CD4-positive, alpha-beta T cell (primary cell): ENCODE results near the gene TMEM19. TPM values are rescaled to one million over a fixed set of nuclear protein-coding genes. Genes with fewer than 3 reads are reported as not detected.

ENCODE experiments used
- ATAC-seq: fragments of 200-7000 bp; cut with Tn5 transposase; one replicate; pipeline ENCODE4 v1.10.0; 2022; ENCODE audit warnings: mild to moderate bottlenecking; ENCODE audit not compliant: poor library complexity
- CTCF ChIA-PET: fragments of 350-600 bp; sonication (Branson Sonifier 250); formaldehyde crosslinking; loops from one replicate; lab custom pipeline; 2021; ENCODE audit warnings: antibody characterized with exemption, inconsistent platforms; lab: Charles Lee
- POLR2A ChIA-PET: fragments of 350-600 bp; sonication (Branson Sonifier 250); formaldehyde crosslinking; loops from one replicate; lab custom pipeline; 2021; ENCODE audit warnings: antibody characterized with exemption, inconsistent platforms; lab: Charles Lee
- DNase-seq, 14 experiments: peaks; one replicate each; pipeline ENCODE4 v3.0.0-alpha.2; 2013 to 2020; ENCODE audit warnings: mixed read lengths in 2 of 14
- H3K27ac ChIP-seq, 2 donors: one replicate each; pipeline versions ENCODE4 v1.5.1 to v1.7.0; 2013; ENCODE audit warnings: low read length in 2 of 2, low read depth in 1 of 2, mild to moderate bottlenecking in 1 of 2
- H3K27me3 ChIP-seq, 2 experiments: 1 replicate in 1 of 2; 2 replicates in 1 of 2; pipeline versions ENCODE4 v1.6.1 to v1.7.0; 2013; ENCODE audit warnings: low read length in 2 of 2, control low read depth in 1 of 2, mild to moderate bottlenecking in 1 of 2, moderate library complexity in 1 of 2; ENCODE audit not compliant: insufficient read depth in 2 of 2, control insufficient read depth in 1 of 2
- H3K36me3 ChIP-seq: one replicate; pipeline ENCODE4 v1.6.1; 2013; ENCODE audit warnings: low read length, control low read depth; ENCODE audit not compliant: insufficient read depth
- H3K4me1 ChIP-seq: one replicate; pipeline ENCODE4 v1.6.1; 2013; ENCODE audit warnings: low read length, control low read depth; ENCODE audit not compliant: insufficient read depth
- H3K4me3 ChIP-seq: one replicate; pipeline ENCODE4 v1.5.1; 2013; ENCODE audit warnings: mild to moderate bottlenecking, low read length, moderate library complexity
- H3K9me3 ChIP-seq, 2 experiments: 1 replicate in 1 of 2; 2 replicates in 1 of 2; pipeline versions ENCODE4 v1.6.1 to v1.7.0; 2013; ENCODE audit warnings: low read length in 2 of 2, mild to moderate bottlenecking in 2 of 2, control low read depth in 1 of 2, moderate library complexity in 1 of 2; ENCODE audit not compliant: control insufficient read depth in 1 of 2, insufficient read depth in 1 of 2
- H3K27ac Mint-ChIP-seq: one replicate; pipeline ENCODE4 v1.8.0; 2020; ENCODE audit warnings: mixed read lengths
- H3K27me3 Mint-ChIP-seq: one replicate; pipeline ENCODE4 v1.8.0; 2021; ENCODE audit warnings: mixed read lengths
- H3K36me3 Mint-ChIP-seq: one replicate; pipeline ENCODE4 v1.8.0; 2021; ENCODE audit warnings: low read depth, mixed read lengths
- H3K4me1 Mint-ChIP-seq: one replicate; pipeline ENCODE4 v1.8.0; 2021; ENCODE audit warnings: low read depth, mixed read lengths
- H3K4me3 Mint-ChIP-seq: one replicate; pipeline ENCODE4 v1.8.0; 2020; ENCODE audit warnings: mild to moderate bottlenecking, mixed read lengths
- H3K9me3 Mint-ChIP-seq: one replicate; pipeline ENCODE4 v1.8.0; 2020; ENCODE audit warnings: mixed read lengths
- CTCF ChIP-seq: fragments of 200-600 bp; IDR thresholded peaks from one replicate; pipeline ENCODE4 v1.8.0; 2022; ENCODE audit warnings: antibody characterized with exemption, mild to moderate bottlenecking
- intact Hi-C, 2 experiments: fragments of 100-400 bp; cut with DNase I in 1 of 2; cut with micrococcal nuclease in 1 of 2; formaldehyde crosslinking; loops; one replicate each; pipeline versions ENCODE4 v1.15.1 to v1.9.0; 2023 to 2025; cut with DNase I, micrococcal nuclease
- total RNA-seq, 174 experiments: library from RNA in 2 of 174; stranded (reverse) in 2 of 174; gene quantifications; one replicate each; pipeline ENCODE4 v1.2.3 and lab custom pipeline; 2021 to 2026

TMEM19 gene
- total RNA-seq, 2 experiments from 2014 or later = 8.9 to 11.6 TPM

GRCh38 chr12:71719647-71720370 lies 33.9 kb downstream of the TMEM19 start:
- no peaks in the 10 kb centered on the region for H3K27me3 ChIP-seq
- ChIA-PET CTCF (no interaction called here), POLR2A (no interaction called here)
- H3K4me1 Mint-ChIP-seq = no peaks in the 10 kb centered on the region
- peaks cover 7% of the 10 kb centered on the region for H3K9me3 Mint-ChIP-seq
- H3K4me1 ChIP-seq = no peaks in the 10 kb centered on the region
- H3K36me3 Mint-ChIP-seq = no peaks in the 10 kb centered on the region
- H3K27ac ChIP-seq = no peak overlapping the region
- TF ChIP-seq CTCF = no peak
- ATAC-seq (no peak), DNase-seq (no peak)
- H3K36me3 ChIP-seq = no peaks in the 10 kb centered on the region
- intact Hi-C loops = no loop called here
- no peak overlapping the region for H3K4me3 ChIP-seq
- no peak overlapping the region for H3K27ac Mint-ChIP-seq
- H3K9me3 ChIP-seq = peaks cover 4 to 7% of the 10 kb centered on the region in 2 experiments
- H3K4me3 Mint-ChIP-seq = no peak overlapping the region
- no peaks in the 10 kb centered on the region for H3K27me3 Mint-ChIP-seq

- no peak overlapping the region for H3K27ac Mint-ChIP-seq
- no peak for TF ChIP-seq CTCF
- intact Hi-C loops = no loop called here
- no peak for ATAC-seq
- ChIA-PET CTCF (interaction anchor here (0.6 kb wide), 1 partner anchor 362 kb away, joined by 3 read pairs; no protein-coding TSS in a partner anchor), POLR2A (no interaction called here)
- no peaks in the 10 kb centered on the region for H3K36me3 Mint-ChIP-seq
- H3K9me3 Mint-ChIP-seq = no peaks in the 10 kb centered on the region
- Histone ChIP-seq H3K9me3 (no peaks in the 10 kb centered on the region), H3K4me1 (no peaks in the 10 kb centered on the region), H3K36me3 (no peaks in the 10 kb centered on the region), H3K27me3 (no peaks in the 10 kb centered on the region), H3K4me3 (no peak overlapping the region), H3K27ac (no peak overlapping the region)
- no peak for DNase-seq
- H3K4me3 Mint-ChIP-seq = no peak overlapping the region
- no peaks in the 10 kb centered on the region for H3K27me3 Mint-ChIP-seq
- no peaks in the 10 kb centered on the region for H3K4me1 Mint-ChIP-seq
These were observed 36.1 kb downstream of the TMEM19 start for GRCh38 chr12:71721783-71722505.

GRCh38 chr12:71725011-71725410 lies 39.1 kb downstream of the TMEM19 start:
- no peaks in the 10 kb centered on the region for H3K9me3 Mint-ChIP-seq
- H3K4me3 ChIP-seq = no peak overlapping the region
- no peak for DNase-seq
- H3K27me3 Mint-ChIP-seq = no peaks in the 10 kb centered on the region
- no peak overlapping the region for H3K27ac Mint-ChIP-seq
- no peak for TF ChIP-seq CTCF
- no peaks in the 10 kb centered on the region for H3K36me3 ChIP-seq
- no peaks in the 10 kb centered on the region for H3K4me1 Mint-ChIP-seq
- no peak overlapping the region for H3K27ac ChIP-seq
- ChIA-PET CTCF (no interaction called here), POLR2A (no interaction called here)
- no peaks in the 10 kb centered on the region for H3K4me1 ChIP-seq
- no peaks in the 10 kb centered on the region for H3K9me3 ChIP-seq
- H3K36me3 Mint-ChIP-seq = no peaks in the 10 kb centered on the region
- intact Hi-C loops = no loop called here
- no peak overlapping the region for H3K4me3 Mint-ChIP-seq
- H3K27me3 ChIP-seq = no peaks in the 10 kb centered on the region
- ATAC-seq = no peak
